Endothelial cell of umbilical vein (primary cell): ENCODE measurements around the gene CCDC38. TPM values are rescaled to one million over a fixed set of nuclear protein-coding genes. Genes with fewer than 3 reads are reported as not detected.

ENCODE experiments used
- BruUV-seq: library from RNA; stranded (reverse); fragments of 400-500 nt; replicated peaks from 2 replicates; lab custom pipeline; 2021; lab: Mats Ljungman, UMichigan
- CTCF ChIA-PET: fragments of 300-600, 350-600 bp; sonication (Branson Sonifier 250); formaldehyde crosslinking; loops from one replicate; lab custom pipeline; 2021; ENCODE audit warnings: antibody characterized with exemption, inconsistent platforms; lab: Charles Lee
- POLR2A ChIA-PET: fragments of 300-600, 350-600 bp; sonication (Branson Sonifier 250); formaldehyde crosslinking; loops from one replicate; lab custom pipeline; 2021; ENCODE audit warnings: antibody characterized with exemption, inconsistent platforms; lab: Charles Lee
- DNase-seq: peaks from one replicate; pipeline ENCODE4 v3.0.0-alpha.2; 2011; ENCODE audit warnings: low read depth, low spot score
- FAIRE-seq: peaks from 2 replicates; lab custom pipeline; 2011; peaks lifted over from hg19 to GRCh38; lab: Jason Lieb, UNC
- H2AFZ ChIP-seq: 2 replicates; pipeline ENCODE4 v1.6.0; 2012; ENCODE audit warnings: low read depth, low read length, control low read depth, inconsistent platforms
- H3K27ac ChIP-seq: 2 replicates; pipeline ENCODE4 v1.5.1; 2011; ENCODE audit warnings: low read depth, mild to moderate bottlenecking, control low read depth, low read length, moderate library complexity; ENCODE audit not compliant: insufficient read depth
- H3K27me3 ChIP-seq, 2 experiments: 2 replicates each; pipeline versions ENCODE4 v1.6.0 to v1.6.1; 2011; ENCODE audit warnings: low read length in 2 of 2, mixed read lengths in 1 of 2; ENCODE audit not compliant: control insufficient read depth in 2 of 2, insufficient read depth in 2 of 2
- H3K36me3 ChIP-seq, 2 experiments: 2 replicates in 1 of 2; 3 replicates in 1 of 2; pipeline ENCODE4 v1.5.1; 2011; ENCODE audit warnings: low read length in 2 of 2, mild to moderate bottlenecking in 1 of 2, moderate library complexity in 1 of 2; ENCODE audit not compliant: control insufficient read depth in 2 of 2, insufficient read depth in 2 of 2; ENCODE audit errors: extremely low read depth in 1 of 2
- H3K4me1 ChIP-seq: 3 replicates; pipeline ENCODE4 v1.5.1; 2011; ENCODE audit warnings: mild to moderate bottlenecking, low read length; ENCODE audit not compliant: control insufficient read depth, insufficient read depth; ENCODE audit errors: extremely low read depth
- H3K4me2 ChIP-seq: 2 replicates; pipeline ENCODE4 v1.6.1; 2011; ENCODE audit warnings: low read length, control low read depth, mixed read lengths; ENCODE audit not compliant: insufficient read depth
- H3K4me3 ChIP-seq, 3 experiments: fragments of 200-600 bp in 1 of 3; sonication (generic), shearing (Covaris generic) in 1 of 3; replicated peaks in 1 of 3; 2 replicates each; pipeline ENCODE4 v1.5.1; 2011 to 2016; ENCODE audit warnings: control low read depth in 3 of 3, low read length in 3 of 3, mild to moderate bottlenecking in 2 of 3, inconsistent platforms in 1 of 3, low read depth in 1 of 3, moderate library complexity in 1 of 3; ENCODE audit not compliant: insufficient read depth in 1 of 3
- H3K79me2 ChIP-seq: 2 replicates; pipeline ENCODE4 v1.6.0; 2012; ENCODE audit warnings: low read length, inconsistent platforms; ENCODE audit not compliant: control insufficient read depth, insufficient read depth
- H3K9ac ChIP-seq: replicated peaks from 2 replicates; pipeline ENCODE3; 2011; ENCODE audit warnings: low read length, control low read depth; ENCODE audit not compliant: insufficient read depth; ENCODE audit errors: extremely low read depth
- H3K9me1 ChIP-seq: replicated peaks from 3 replicates; pipeline ENCODE4 v1.6.0; 2011; ENCODE audit warnings: mild to moderate bottlenecking, low read length; ENCODE audit not compliant: control insufficient read depth, insufficient read depth; ENCODE audit errors: extremely low read depth
- H3K9me3 ChIP-seq: replicated peaks from 2 replicates; pipeline ENCODE4 v1.5.1; 2012; ENCODE audit warnings: low read length, inconsistent platforms; ENCODE audit not compliant: control insufficient read depth, insufficient read depth
- H4K20me1 ChIP-seq: replicated peaks from 2 replicates; pipeline ENCODE3; 2011; ENCODE audit warnings: mild to moderate bottlenecking, low read length; ENCODE audit not compliant: control insufficient read depth, insufficient read depth; ENCODE audit errors: extremely low read depth
- CTCF ChIP-seq, 2 donors: IDR thresholded peaks; 1 replicate in 1 of 2; 2 replicates in 1 of 2; pipeline ENCODE4 v1.5.1; 2011; ENCODE audit warnings: low read length in 2 of 2, mild to moderate bottlenecking in 2 of 2, moderate library complexity in 2 of 2, control low read depth in 1 of 2, inconsistent platforms in 1 of 2, low read depth in 1 of 2; ENCODE audit not compliant: insufficient read depth in 1 of 2; ENCODE audit errors: extremely low read depth in 1 of 2
- EZH2 ChIP-seq: IDR thresholded peaks from 2 replicates; pipeline ENCODE4 v1.6.1; 2012; ENCODE audit warnings: borderline replicate concordance, low read depth, mild to moderate bottlenecking, moderate library complexity, low read length, inconsistent platforms; ENCODE audit not compliant: severe bottlenecking
- FOS ChIP-seq: IDR thresholded peaks from 2 replicates; pipeline ENCODE4 v1.6.1; 2011; ENCODE audit warnings: mild to moderate bottlenecking, low read length, moderate library complexity, borderline replicate concordance; ENCODE audit not compliant: insufficient read depth
- GATA2 ChIP-seq: IDR thresholded peaks from 2 replicates; pipeline ENCODE4 v1.7.0; 2011; ENCODE audit warnings: low read depth, mild to moderate bottlenecking, moderate library complexity, mixed read lengths, low read length; ENCODE audit not compliant: insufficient read length, insufficient read depth
- JUN ChIP-seq: IDR thresholded peaks from 2 replicates; pipeline ENCODE4 v1.6.1; 2011; ENCODE audit warnings: borderline replicate concordance, low read depth; ENCODE audit not compliant: insufficient read length, insufficient read depth
- MAX ChIP-seq: IDR thresholded peaks from 2 replicates; pipeline ENCODE4 v1.6.1; 2011; ENCODE audit not compliant: insufficient read depth, insufficient read length
- MYC ChIP-seq: IDR thresholded peaks from one replicate; pipeline ENCODE4 v1.6.1; 2011; ENCODE audit warnings: mild to moderate bottlenecking, low read depth, low read length
- POLR2A ChIP-seq: IDR thresholded peaks from 2 replicates; pipeline ENCODE4 v1.6.1; 2012; ENCODE audit warnings: low read depth, mild to moderate bottlenecking, control low read depth, low read length
- POLR2AphosphoS5 ChIP-seq: IDR thresholded peaks from 2 replicates; pipeline ENCODE4 v1.6.1; 2012; ENCODE audit warnings: low read depth, mild to moderate bottlenecking, control low read depth, low read length, moderate library complexity; ENCODE audit not compliant: insufficient read depth
- dilution Hi-C: fragments of 300-500 bp; cut with MboI; formaldehyde crosslinking; loops from one replicate; pipeline ENCODE4 v1.15.0; 2019; ENCODE audit warnings: low sequenced_read_pairs; ENCODE audit not compliant: extremely low pct_ligation_motif_present
- intact Hi-C: fragments of 100-400 bp; cut with micrococcal nuclease; formaldehyde crosslinking; loops from one replicate; pipeline ENCODE4 v1.10.0; 2022
- polyA plus RNA-seq, 4 experiments: library from polyadenylated mRNA; depleted of rRNA in 3 of 4; stranded (reverse) in 3 of 4; unstranded in 1 of 4; fragments of >200 nt; gene quantifications; 2 replicates each; pipeline versions ENCODE4 v1.2.1 to v1.2.3, GENCODE V29; 2011 to 2012; ENCODE audit warnings: missing spikeins in 1 of 4
- total RNA-seq: library from RNA; stranded (reverse); gene quantifications from 2 replicates; pipeline ENCODE4 v1.2.3, GENCODE V29; 2021

The CCDC38 gene
- total and polyA plus RNA-seq, 2 donors (not counting 3 experiments of a cell fraction or from before 2014, with no cell fraction given) = not detected

GRCh38 chr12:95988506-95989275 lies 46.3 kb upstream of the CCDC38 start:
- CTCF ChIA-PET = interaction anchor here (4.4 kb wide), 1 partner anchor 11 kb away, joined by 29 read pairs; no protein-coding TSS in a partner anchor
- dilution Hi-C loops = no loop called here
- Histone ChIP-seq H3K4me2 (no peak overlapping the region), H3K9me3 (no peaks in the 10 kb centered on the region), H3K9me1 (no peaks in the 10 kb centered on the region), H4K20me1 (no peaks in the 10 kb centered on the region), H3K9ac (no peak overlapping the region), H2AFZ (no peak overlapping the region), H3K27me3 (peaks cover 14 to 33% of the 10 kb centered on the region in 2 experiments), H3K4me3 (no peak overlapping the region), H3K4me1 (no peaks in the 10 kb centered on the region), H3K79me2 (no peaks in the 10 kb centered on the region), H3K27ac (no peak overlapping the region), H3K36me3 (no peaks in the 10 kb centered on the region)
- DNase-seq (no peak), FAIRE-seq (no peak)
- BruUV-seq = no TSS peak
- TF ChIP-seq GATA2 (no peak), CTCF (IDR thresholded peaks at IDR 0.05; ENCODE audit: extremely low read depth in 1 of 2, insufficient read depth in 1 of 2, low read depth in 1 of 2, low read length in 2 of 2) (no peak), MYC (no peak), EZH2 (no peak), JUN (no peak), POLR2AphosphoS5 (no peak), POLR2A (no peak), FOS (no peak), MAX (no peak)
- intact Hi-C loops = no loop called here
- POLR2A ChIA-PET = interaction anchor here (0.6 kb wide), 1 partner anchor 292 kb away, joined by 3 read pairs; no protein-coding TSS in a partner anchor
